PFSK-1 (cell line): Measurements from ENCODE around the gene ACTRT2.

Experiments
- FOXP2 ChIP-seq: optimal IDR thresholded peaks from 2 replicates; pipeline ENCODE3; 2011; ENCODE audit warnings: borderline replicate concordance, control low read depth, inconsistent platforms; ENCODE audit not compliant: insufficient read depth; ENCODE audit errors: extremely low read length, extremely low read depth
- POLR2AphosphoS5 ChIP-seq: IDR thresholded peaks from 2 replicates; pipeline ENCODE4 v1.6.1; 2012; ENCODE audit warnings: low read depth, mild to moderate bottlenecking, control low read depth, low read length, moderate library complexity
- REST ChIP-seq, 2 experiments: IDR thresholded peaks; 2 replicates each; pipeline versions ENCODE4 v1.6.1 to v1.8.0; 2011 to 2012; ENCODE audit warnings: low read depth in 2 of 2, low read length in 2 of 2, control low read depth in 1 of 2, inconsistent platforms in 1 of 2, mild to moderate bottlenecking in 1 of 2, moderate library complexity in 1 of 2; ENCODE audit not compliant: insufficient read depth in 1 of 2
- SIN3A ChIP-seq: IDR thresholded peaks from 2 replicates; pipeline ENCODE4 v1.6.1; 2012; ENCODE audit warnings: mild to moderate bottlenecking, low read length, moderate library complexity, borderline replicate concordance; ENCODE audit not compliant: insufficient read depth
- TAF1 ChIP-seq: IDR thresholded peaks from 2 replicates; pipeline ENCODE4 v1.6.1; 2012; ENCODE audit warnings: low read length, control low read depth, borderline replicate concordance; ENCODE audit not compliant: insufficient read depth

GRCh38 chr1:2976180-2976562 is 45.1 kb upstream of the ACTRT2 start:
- TF ChIP-seq REST (IDR thresholded peaks at IDR 0.05; ENCODE audit: insufficient read depth in 1 of 2, low read depth in 2 of 2, low read length in 2 of 2) (no peak), POLR2AphosphoS5 (no peak), TAF1 (no peak), SIN3A (no peak), FOXP2 (no peak)
